Measurements from ENCODE around the gene SREK1IP1.

Gene SREK1IP1

DNA sequence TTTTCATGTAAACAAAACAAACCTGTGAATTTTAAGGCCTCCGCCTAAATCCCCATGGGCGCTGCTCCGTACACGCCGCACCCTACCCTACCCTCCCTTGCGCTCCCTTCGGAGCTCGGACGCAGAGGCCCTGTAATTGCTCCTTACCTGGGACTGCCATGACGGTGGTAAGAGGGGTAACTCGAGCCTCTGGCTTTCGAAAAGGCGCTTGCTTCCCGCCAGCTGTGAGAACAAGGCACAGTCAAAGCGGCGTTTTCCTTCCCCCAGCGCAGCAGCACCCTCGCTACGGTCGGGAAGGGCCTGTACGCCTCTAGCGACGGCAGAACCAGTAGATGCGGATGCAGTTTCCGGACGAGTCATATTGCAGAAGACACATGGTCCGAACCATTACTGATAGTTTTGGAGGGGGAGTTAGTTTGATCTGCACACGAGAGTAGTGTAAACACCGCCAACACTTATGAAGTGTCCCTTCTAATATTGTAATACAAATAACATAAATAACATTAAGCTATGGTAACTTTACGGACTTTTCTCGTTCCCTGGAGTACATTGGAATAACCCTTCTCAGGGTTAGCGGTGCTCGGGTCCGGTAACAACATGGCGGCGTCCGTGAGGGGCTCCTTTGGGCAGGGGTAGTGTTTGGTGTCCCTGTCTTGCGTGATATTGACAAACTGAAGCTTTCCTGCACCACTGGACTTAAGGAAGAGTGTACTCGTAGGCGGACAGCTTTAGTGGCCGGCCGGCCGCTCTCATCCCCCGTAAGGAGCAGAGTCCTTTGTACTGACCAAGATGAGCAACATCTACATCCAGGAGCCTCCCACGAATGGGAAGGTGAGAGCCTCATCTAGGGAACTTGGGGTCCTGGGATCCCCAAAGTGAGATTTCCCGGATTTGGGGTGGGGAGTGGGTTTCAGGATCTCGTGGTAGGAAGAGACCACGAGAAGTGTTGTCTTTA, at the start of gene SREK1IP1, which contains the start of gene CWC27:
Gene SREK1IP1, minus strand, starts transcription at position 334 of the 955 bp plus-strand sequence. Its CDS starts 174 bp downstream, at position 160.
Gene CWC27, plus strand, starts transcription at position 573 of the 955 bp plus-strand sequence. Its CDS starts 217 bp downstream, at position 790.
- DNase-seq (ENCODE audit: low read depth), result peak; percentile 93

DNA sequence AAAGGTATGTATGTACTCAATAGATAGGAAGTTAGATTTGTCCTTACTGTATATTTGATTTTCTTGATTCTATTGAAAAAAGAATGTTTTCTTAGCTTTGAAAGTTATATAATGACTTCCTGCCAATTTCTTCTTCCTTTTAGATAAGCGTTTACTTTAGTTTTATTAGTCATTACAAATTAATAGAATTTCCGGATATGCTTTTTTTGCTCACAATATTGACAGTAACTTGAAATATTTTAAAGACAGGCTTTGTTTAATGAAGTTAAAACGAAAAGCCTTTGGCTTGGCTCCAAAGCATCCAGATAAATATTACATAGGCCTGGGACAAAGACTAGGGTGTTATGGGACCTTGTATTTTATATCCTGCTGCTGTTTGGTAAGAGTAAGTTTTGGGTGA, 49.8 kb upstream of the SREK1IP1 start:
- DNase-seq (ENCODE audit: low read depth), result no peak

DNA sequence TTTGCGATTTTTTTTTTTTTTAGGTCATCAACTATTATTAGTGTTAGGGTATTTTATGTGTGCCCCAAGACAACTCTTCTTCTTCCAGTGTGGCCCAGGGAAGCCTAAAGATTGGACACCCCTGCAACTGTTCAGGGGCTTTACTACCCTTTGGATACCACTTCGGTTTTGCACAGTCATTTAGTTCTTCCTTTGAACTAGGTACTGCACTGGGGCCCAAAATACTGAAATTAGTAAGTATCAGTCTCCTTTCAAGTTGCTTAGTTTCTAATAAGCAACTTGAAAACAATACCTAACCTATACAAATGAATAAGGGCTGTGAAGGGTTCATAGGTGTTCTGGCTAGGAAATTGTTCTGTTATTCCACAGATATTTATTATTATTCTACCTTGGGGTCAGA, 45.6 kb upstream of the SREK1IP1 start:
- no peak for DNase-seq (ENCODE audit: low read depth)

DNA sequence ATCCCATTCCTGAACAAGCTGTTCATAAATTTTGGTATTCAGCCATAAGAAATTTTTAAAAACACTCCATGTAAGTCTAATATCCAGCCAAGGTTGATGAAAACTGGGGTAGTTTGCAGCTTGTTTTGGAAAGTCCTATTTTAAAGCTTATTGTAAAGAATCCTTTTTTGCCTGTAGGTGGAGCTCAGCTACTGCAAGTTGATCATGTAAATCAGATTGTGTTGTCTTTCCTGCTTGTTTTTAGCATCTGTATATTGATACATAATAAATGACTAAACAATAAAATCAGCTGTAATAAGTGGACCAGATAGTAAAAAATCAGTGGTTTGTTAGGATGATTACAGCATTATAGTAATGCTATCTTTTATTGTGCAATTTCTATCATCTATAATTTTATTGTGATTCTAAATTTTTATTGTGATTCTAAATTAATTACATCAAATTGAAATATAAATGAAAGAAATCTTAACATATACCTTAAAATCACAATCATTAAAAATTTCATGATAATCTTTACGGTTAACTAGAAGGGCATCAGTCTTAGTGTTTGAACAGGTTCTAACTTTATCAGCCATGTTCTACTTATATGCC, 42.7 kb upstream of the SREK1IP1 start:
- DNase-seq (ENCODE audit: low read depth), result peak; percentile 41

DNA sequence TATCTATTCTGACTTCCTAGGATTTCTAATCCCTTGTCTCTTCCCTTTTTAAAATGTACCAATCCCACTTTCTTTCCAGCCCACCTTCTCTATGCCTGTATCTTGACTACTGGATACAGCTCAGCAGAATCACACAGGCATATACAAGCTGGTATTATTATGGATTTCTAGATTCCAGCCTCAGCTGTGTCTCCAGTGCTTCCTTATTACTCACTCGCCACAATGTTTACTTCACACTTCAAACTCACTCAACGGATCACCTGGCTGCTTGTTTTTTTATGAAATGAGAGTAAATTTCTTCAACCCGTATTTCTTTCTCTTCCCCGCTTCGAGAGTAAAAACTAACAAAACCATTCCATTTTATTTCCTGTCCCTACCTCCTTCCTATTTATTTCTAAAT, 39.0 kb upstream of the SREK1IP1 start:
- DNase-seq (ENCODE audit: low read depth), result no peak

DNA sequence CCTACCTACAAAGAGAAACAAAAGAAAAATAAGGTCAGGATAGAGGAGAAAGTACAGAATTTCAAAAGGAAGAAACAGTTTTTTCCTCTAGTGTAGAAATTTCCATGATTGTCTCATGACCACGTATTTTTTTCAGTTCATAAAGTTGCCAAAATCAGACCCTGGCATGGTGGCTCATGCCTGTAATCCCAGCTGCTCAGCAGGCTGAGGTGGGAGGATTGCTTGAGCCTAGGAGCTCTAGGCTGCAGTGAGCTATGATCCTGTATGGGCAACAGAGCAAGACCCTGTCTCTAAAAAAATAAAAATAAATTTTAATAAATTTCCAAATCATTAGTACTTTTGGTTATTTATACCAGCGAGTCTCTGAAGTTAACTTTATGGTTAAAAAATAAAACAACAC, 38.0 kb upstream of the SREK1IP1 start:
- DNase-seq (ENCODE audit: low read depth), result no peak

DNA sequence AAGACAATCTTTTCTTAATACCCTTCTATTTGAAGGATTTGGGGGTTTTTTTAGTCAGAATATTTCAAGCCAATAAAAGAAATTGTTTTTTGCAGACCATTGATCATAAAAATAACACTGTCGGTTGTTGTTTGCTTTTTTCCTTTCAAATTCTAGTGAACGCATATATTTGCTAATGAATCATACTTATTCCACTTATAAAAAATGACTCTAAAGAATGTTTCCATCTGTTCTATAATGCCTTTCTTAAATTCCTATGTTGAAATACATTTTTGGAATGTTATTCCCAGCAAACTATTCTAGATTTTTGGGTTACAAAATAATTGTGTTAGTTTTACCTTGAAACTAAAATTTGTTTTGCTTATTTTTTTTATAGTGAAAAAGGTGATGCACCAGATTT, 32.4 kb upstream of the SREK1IP1 start:
- DNase-seq (ENCODE audit: low read depth), result no peak

DNA sequence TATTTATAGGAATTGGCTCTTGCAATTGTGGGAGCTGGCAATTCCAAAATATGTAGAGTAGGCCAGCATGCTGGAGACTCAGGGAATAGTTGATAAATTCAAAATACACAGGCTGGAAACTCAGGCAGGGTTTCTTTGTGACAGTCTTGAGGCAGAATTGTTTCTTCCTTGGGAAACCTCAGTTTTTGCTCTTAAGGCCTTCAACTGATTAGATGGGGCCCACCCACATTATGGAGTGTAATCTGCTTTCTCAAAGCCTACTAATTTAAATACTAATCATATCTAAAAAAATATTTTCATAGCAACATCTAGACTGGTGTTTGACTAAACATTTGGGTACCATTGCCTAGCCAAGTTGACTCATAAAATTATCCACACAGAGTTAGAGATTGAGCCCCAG, 27.8 kb upstream of the SREK1IP1 start:
- no peak for DNase-seq (ENCODE audit: low read depth)

DNA sequence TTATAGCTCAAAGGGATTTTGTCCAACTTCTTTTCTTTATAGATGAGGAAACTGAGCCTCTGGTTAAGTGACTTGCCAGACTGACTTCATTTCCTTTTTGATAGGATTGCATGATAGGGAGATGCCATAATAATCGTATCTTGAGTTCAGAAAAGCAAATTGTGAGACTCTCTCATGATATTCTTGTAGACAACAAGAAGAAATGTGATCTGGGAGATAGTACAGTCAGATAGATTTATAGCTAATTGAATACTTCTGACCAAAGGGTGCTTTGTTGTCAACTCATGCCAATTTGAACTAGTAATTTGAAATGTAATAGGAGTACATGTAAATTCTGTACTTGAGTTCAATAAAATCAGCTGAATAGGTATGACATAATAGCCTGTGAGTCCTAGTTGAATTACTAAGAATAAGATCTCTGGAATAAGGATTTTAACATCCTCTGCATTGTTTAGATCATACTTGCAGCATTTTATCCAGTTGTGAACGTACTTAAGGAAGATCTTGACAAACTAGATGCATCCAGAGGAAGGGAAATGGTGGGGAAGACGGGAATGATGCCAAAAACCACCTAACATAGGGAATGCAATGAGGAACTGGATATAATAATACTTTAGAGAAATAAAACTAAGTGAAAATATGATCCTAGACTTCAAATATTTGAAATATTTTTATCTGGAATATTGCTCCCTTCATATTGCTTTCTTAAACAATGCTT, 25.7 kb upstream of the SREK1IP1 start:
- no peak for DNase-seq (ENCODE audit: low read depth)

DNA sequence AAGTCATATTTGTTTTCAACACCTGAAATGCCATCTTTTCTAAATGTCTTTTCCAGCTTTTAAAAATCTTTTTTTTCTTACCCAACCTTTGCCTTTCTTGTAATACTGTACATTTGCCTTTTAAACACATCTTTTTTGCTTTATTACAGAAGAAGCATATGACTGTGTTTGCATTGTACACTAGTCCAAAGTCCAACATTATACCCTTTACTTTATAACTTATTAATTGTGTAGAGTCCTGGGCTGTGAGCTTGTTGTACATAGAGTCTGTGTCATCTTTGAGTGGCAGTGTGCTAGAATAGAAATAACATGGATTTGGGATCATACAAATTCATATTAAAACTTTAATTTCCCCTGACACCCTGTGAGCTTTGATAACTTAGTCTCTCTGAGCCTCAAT, 24.0 kb upstream of the SREK1IP1 start:
- DNase-seq (ENCODE audit: low read depth), result no peak

DNA sequence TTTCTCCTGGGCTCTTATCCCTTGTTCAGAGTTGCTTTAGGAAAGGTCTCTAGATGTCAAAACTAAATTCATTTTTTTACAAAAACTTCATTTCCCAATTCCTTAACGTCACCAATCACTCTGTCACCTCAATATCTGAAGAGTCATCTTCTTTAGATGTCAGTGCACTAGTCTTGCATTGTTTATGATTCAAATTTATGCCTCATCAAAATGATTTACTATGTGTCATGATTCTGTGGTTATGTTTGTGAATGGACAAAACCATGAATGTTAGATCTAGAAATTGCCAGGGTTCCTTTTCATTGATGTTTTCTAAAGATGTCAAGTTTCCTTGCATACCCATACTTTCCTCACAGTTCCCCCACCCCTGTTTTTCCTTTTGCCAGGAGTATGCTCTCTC, 21.7 kb upstream of the SREK1IP1 start:
- peak; percentile 49 for DNase-seq (ENCODE audit: low read depth)

DNA sequence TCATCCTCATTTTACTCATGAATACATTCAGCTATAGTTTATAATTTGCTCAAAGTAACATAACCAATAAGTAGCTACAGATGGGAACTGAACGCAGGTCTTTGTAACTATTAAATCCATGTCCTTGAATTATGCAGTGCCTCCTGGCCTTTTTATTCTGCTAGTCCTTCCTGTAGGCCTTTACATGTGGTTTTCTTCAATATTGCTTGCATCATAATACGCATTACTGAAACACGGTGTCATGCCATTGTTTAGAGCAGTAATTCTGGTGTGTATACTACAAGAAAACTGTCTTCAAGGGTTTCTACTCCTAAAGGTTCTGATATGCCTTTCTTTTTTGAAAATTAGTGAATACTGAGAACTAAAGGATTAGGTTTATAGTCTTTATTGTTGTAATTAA, 21.0 kb upstream of the SREK1IP1 start:
- DNase-seq (ENCODE audit: low read depth), result peak; percentile 36

DNA sequence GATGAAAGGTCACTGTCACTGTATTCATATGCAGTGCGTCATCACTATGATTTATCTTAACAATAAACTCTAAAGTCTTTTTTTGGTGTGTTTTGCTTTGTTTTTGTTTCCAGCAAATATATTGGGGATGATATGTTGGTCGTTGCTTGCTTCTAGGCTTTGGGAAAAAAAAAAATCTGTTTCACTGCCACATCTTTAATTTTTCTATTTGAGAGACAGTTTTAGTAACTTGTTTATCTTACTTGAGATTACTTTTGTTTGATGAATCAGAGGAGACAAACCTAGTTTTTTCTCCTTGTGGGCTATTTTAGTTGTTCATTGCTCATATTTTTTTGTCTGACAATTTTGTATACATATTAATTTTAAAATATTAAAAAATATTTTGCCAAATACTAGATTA, 19.7 kb upstream of the SREK1IP1 start:
- no peak for DNase-seq (ENCODE audit: low read depth)

DNA sequence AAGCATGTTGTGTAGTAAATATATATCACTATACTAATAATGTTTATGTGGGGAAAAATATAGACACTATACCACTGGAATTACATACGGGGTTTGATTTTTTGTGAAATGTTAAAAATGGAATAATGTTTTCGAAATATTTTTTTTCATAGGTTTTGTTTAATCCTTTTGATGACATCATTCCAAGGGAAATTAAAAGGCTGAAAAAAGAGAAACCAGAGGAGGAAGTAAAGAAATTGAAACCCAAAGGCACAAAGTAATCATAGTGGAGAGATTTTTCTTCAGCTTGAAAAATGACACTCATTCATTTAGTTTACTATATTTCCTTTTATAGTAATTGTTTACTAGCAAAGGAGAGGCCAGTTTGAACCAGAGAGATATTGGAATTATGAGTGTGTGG, 17.9 kb upstream of the SREK1IP1 start:
- DNase-seq (ENCODE audit: low read depth), result no peak

DNA sequence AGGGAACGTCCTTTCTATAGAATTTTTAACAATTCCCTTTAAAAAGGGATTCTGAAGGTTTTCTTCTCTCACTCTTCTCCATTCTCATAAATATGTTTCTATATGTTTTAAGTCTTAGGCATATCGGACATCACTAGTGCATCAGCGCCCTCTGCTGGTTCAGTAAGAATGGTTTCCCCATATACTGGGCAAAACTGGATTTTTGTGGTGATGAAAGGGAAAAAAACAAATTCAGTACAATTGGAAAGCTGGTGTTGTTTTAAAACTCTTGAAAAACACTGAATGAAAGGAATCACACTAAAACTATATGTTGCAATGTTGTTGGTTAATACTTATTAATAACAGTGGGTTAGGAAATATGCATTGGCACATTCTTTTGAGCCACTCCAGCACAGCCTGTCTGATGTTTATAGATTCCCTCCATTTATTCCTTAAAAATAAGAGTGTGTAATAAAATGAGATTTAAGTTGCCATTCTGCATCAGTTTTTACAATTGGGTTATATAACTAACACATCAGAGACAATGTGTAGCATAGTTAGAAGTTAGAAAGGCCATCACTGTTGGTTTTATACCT, 16.0 kb upstream of the SREK1IP1 start:
- DNase-seq (ENCODE audit: low read depth), result peak; percentile 52

DNA sequence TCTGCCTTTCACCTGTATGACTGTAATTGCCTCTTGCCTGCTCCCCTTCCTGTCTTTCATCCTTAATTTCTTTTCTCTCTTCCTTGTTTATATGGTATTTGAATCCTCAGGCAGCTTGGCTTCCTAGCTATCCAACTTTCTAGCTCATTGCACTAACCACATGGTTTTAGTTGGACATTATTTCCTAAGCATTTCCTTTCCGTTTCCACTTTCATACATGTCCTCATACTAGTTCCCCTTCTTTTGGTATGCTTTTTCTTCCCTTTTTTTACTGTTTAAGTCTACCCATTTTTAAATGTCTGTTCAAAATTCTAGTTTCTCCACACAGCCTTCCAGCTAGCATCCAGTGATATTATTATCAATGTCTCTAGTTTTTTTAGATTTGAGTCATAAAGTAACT, 6.8 kb upstream of the SREK1IP1 start:
- DNase-seq (ENCODE audit: low read depth), result no peak

DNA sequence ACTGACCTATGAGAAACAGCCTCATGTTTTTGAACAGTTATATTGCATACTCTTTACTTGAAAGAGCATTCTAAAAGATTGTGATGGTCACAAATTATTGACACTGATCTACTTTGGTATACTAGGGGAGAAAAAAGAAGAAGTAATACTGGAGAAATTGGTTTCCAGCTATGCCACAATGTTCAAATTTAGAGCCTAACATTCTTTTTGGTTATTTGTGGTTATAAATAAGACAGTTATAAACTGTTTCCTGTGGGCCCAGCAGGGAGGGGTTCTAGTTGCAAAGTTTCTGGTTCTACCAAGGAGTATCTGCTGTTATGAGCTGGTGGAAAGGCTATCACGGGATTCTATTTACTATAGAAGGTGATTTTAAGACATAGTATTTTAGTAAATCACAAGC, 5.0 kb upstream of the SREK1IP1 start:
- no peak for DNase-seq (ENCODE audit: low read depth)

DNA sequence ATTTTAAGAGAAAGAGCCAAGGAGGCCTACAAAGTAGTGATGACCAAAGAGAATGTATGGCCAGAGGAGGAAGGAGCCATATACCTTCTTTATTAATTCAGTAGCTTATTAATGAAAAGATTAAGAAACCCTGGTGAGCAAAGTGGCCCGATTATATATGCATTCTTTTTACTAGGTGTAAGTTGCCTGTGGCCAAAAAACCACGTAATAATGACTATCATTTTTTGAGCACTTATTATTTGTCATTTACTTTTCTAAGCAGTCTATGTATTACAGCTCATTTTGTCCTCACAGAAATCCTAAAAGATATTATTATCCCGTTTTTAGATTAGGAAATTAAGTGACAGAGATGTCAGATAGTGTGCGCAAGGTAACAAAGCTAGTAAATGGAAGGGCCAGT, 3.2 kb upstream of the SREK1IP1 start:
- DNase-seq (ENCODE audit: low read depth), result no peak

DNA sequence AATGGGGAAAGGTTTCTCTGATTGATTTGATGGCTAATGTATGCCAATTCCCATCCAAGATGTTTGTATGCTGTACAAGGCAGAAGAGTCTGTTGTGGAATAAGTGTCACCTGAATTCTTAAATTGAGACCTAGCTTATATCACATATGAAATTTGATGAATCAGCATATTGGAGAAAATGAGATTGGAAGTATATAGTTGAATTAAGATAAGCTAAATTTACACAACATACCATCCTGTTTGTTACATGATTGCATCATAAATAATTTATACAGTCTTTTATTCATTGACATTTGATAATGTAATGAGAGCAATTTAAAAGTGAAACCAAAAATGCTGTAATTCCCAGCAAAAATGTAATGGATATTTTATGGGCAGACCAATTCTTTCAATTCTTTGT, 1.4 kb upstream of the SREK1IP1 start:
- no peak for DNase-seq (ENCODE audit: low read depth)

DNA sequence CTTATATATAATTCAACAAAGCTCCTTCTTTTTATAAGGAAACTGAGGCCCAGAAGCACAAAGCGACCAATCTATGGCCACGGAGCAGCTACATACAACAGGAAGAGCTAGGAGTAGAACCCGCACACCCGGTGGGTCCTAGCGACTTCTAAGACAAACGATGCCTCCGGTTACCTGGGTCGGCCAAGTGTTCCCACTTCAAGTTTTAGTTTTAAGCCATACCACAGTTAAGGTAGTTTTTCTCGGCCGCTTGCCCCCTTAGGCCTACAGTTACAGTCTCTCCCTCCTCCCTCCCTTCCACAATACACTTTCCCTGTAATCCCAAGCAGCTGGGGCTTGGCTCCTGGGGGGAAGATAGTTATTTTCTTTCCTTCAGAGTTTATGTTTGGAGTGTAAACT, 533 bp downstream of the SREK1IP1 start:
- no peak for DNase-seq (ENCODE audit: low read depth)

DNA sequence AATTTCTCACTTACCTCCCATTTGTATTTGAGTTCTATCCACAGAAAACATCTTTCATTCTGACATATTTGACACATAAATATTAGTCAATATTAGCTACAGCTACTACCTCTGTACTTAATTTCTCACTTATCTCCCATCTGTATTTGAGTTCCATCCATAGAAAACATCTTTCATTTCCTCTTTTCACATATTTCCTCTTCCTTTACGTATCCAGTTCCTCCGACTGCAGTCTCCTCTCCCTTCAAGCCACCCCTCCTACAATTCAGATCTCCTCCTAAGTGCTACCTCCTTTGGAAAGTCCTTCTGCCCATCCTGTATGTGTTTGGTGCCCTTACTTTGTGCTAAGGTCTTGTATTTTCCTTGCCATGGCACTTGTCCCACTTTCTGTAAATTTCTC, 1.6 kb downstream of the SREK1IP1 start:
- no peak for DNase-seq (ENCODE audit: low read depth)

DNA sequence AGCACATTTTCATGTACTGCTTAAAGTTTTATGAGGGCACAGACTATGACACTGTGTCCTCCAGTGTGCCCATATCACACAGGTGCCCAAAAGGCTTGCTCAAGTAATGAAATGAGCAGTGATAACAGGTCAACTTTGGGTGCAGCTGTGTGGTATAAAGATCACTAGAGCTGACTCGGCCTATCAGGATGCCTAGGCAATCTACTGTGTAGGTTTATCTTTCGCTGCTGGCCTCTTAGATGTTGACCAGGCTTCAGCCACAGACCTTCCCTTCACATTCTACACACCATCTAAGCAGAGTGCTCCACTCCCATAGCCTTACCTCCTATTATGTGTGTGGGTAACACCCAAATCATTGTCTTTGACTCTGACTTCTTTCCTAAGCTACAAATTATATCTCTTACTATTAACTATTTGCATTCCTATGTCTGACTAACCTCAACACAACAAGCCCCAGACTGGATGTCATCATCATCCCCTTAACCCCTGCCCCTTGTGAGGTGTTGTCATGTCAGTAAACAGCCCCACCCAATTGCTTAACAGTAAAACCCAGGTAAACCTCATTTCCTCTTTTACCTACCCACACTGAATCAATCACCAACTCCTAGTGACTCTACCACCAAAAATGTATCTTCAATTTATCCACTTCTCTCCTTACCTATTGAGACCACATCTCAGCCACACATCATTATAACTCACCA, 2.5 kb downstream of the SREK1IP1 start:
- DNase-seq (ENCODE audit: low read depth), result no peak

Measured in HS-5 (cell line).